MM.1S (cell line): ENCODE data around the gene MAGEA2B.
"Not testable (repeated sequence)": the region's sequence is repeated elsewhere in the genome, so short reads cannot be mapped to it uniquely, and the experiment has no call there.

Experiments
- DNase-seq: peaks from one replicate; pipeline ENCODE4 v3.0.0-alpha.2; 2015
- H2AFZ ChIP-seq: fragments of 300-600 bp; sonication (generic); 2 replicates; pipeline ENCODE4 v1.6.0; 2016; ENCODE audit warnings: antibody characterized with exemption, low read length
- H3F3A ChIP-seq: fragments of 300-600 bp; sonication (generic); 2 replicates; pipeline ENCODE4 v1.6.1; 2016; ENCODE audit warnings: mild to moderate bottlenecking, antibody characterized with exemption, low read length, moderate library complexity, mixed read lengths; ENCODE audit not compliant: insufficient read depth
- H3K27ac ChIP-seq: fragments of 300-600 bp; sonication (generic); 2 replicates; pipeline ENCODE4 v1.5.1; 2016; ENCODE audit warnings: mild to moderate bottlenecking, low read length
- H3K27me3 ChIP-seq: fragments of 300-600 bp; sonication (generic); replicated peaks from 2 replicates; pipeline ENCODE4 v1.6.0; 2016; ENCODE audit warnings: low read length; ENCODE audit not compliant: insufficient read depth
- H3K36me3 ChIP-seq: fragments of 300-600 bp; sonication (generic); replicated peaks from 2 replicates; pipeline ENCODE4 v1.6.1; 2016; ENCODE audit warnings: mild to moderate bottlenecking, low read length, mixed read lengths; ENCODE audit not compliant: insufficient read depth
- H3K4me1 ChIP-seq: fragments of 300-600 bp; sonication (generic); 2 replicates; pipeline ENCODE4 v1.6.1; 2016; ENCODE audit warnings: low read length, mixed read lengths
- H3K4me2 ChIP-seq: fragments of 300-600 bp; sonication (generic); 2 replicates; pipeline ENCODE4 v1.6.0; 2016; ENCODE audit warnings: low read depth, low read length
- H3K4me3 ChIP-seq: fragments of 300-600 bp; sonication (generic); 2 replicates; pipeline ENCODE4 v1.5.1; 2016; ENCODE audit warnings: low read length, mixed read lengths
- H3K79me2 ChIP-seq: fragments of 300-600 bp; sonication (generic); 2 replicates; pipeline ENCODE4 v1.6.1; 2016; ENCODE audit warnings: mixed run types, low read length, mixed read lengths
- H3K9ac ChIP-seq: fragments of 300-600 bp; sonication (generic); 2 replicates; pipeline ENCODE4 v1.6.1; 2016; ENCODE audit warnings: low read length, mixed read lengths
- H3K9me2 ChIP-seq: fragments of 300-600 bp; sonication (generic); replicated peaks from 2 replicates; pipeline ENCODE4 v1.6.1; 2016; ENCODE audit warnings: mild to moderate bottlenecking, low read length, mixed read lengths; ENCODE audit not compliant: insufficient read depth
- H3K9me3 ChIP-seq: fragments of 300-600 bp; sonication (generic); replicated peaks from 2 replicates; pipeline ENCODE4 v1.6.1; 2016; ENCODE audit warnings: mild to moderate bottlenecking, low read length, mixed read lengths; ENCODE audit not compliant: insufficient read depth
- H4K20me1 ChIP-seq: fragments of 300-600 bp; sonication (generic); 2 replicates; pipeline ENCODE4 v1.6.1; 2016; ENCODE audit warnings: mild to moderate bottlenecking, low read length, moderate library complexity, mixed read lengths; ENCODE audit not compliant: insufficient read depth
- EZH2 ChIP-seq: fragments of 300-600 bp; sonication (generic); optimal IDR thresholded peaks from 2 replicates; pipeline ENCODE3; 2017; ENCODE audit warnings: low read depth, mild to moderate bottlenecking, antibody characterized with exemption, low read length, mixed read lengths
- EZH2phosphoT487 ChIP-seq: fragments of 300-600 bp; sonication (generic); IDR thresholded peaks from 2 replicates; pipeline ENCODE4 v1.6.1; 2018; ENCODE audit warnings: antibody characterized with exemption, low read length
- TF ChIP-seq, protein P1 (sequence below): fragments of 300-600 bp; sonication (generic); IDR thresholded peaks from 2 replicates; pipeline ENCODE4 v1.5.1; 2016; ENCODE audit warnings: antibody characterized with exemption, low read length, mixed read lengths

The MAGEA2B gene

DNA sequence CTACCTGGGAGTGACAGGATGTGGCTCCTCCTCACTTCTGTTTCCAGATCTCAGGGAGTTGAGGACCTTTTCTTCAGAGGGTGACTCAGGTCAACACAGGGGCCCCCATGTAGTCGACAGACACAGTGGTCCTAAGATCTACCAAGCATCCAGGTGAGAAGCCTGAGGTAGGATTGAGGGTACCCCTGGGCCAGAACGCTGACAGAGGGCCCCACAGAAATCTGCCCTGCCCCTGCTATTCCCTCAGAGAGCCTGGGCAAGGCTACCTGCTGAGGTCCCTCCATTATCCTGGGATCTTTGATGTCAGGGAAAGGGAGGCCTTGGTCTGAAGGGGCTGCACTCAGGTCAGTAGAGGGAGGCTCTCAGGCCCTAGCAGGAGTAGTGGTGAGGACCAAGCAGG lies 20.7 kb downstream of the MAGEA2B start:
- Histone ChIP-seq H3F3A (no peaks in the 10 kb centered on the region), H3K79me2 (no peaks in the 10 kb centered on the region), H3K9me3 (no peaks in the 10 kb centered on the region), H3K9ac (no peak overlapping the region), H3K27ac (no peak overlapping the region), H3K4me1 (no peaks in the 10 kb centered on the region), H4K20me1 (no peaks in the 10 kb centered on the region), H3K4me3 (no peak overlapping the region), H3K9me2 (no peaks in the 10 kb centered on the region), H3K27me3 (no peaks in the 10 kb centered on the region), H2AFZ (no peak overlapping the region), H3K36me3 (no peaks in the 10 kb centered on the region), H3K4me2 (no peak overlapping the region)
- DNase-seq = no peak
- TF ChIP-seq, protein P1, sequence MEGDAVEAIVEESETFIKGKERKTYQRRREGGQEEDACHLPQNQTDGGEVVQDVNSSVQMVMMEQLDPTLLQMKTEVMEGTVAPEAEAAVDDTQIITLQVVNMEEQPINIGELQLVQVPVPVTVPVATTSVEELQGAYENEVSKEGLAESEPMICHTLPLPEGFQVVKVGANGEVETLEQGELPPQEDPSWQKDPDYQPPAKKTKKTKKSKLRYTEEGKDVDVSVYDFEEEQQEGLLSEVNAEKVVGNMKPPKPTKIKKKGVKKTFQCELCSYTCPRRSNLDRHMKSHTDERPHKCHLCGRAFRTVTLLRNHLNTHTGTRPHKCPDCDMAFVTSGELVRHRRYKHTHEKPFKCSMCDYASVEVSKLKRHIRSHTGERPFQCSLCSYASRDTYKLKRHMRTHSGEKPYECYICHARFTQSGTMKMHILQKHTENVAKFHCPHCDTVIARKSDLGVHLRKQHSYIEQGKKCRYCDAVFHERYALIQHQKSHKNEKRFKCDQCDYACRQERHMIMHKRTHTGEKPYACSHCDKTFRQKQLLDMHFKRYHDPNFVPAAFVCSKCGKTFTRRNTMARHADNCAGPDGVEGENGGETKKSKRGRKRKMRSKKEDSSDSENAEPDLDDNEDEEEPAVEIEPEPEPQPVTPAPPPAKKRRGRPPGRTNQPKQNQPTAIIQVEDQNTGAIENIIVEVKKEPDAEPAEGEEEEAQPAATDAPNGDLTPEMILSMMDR = no peak
- TF ChIP-seq EZH2phosphoT487 (no peak), EZH2 (no peak)

DNA sequence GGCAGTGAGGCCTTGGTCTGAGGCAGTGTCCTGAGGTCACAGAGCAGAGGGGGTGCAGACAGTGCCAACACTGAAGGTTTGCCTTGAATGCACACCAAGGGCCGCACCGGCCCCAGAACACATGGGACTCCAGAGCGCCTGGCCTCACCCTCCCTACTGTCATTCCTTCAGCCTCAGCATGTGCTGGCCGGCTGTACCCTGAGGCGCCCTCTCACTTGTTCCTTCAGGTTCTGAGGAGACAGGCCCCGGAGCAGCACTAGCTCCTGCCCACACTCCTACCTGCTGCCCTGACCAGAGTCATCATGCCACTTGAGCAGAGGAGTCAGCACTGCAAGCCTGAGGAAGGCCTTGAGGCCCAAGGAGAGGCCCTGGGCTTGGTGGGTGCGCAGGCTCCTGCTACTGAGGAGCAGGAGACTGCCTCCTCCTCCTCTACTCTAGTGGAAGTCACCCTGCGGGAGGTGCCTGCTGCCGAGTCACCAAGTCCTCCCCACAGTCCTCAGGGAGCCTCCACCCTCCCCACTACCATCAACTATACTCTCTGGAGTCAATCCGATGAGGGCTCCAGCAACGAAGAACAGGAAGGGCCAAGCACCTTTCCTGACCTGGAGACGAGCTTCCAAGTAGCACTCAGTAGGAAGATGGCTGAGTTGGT lies 21.6 kb downstream of the MAGEA2B start:
- no peak overlapping the region for H3K4me2 ChIP-seq
- no peaks in the 10 kb centered on the region for H3K36me3 ChIP-seq
- H4K20me1 ChIP-seq = no peaks in the 10 kb centered on the region
- no peak overlapping the region for H3K4me3 ChIP-seq
- no peak overlapping the region for H3K9ac ChIP-seq
- H3K9me3 ChIP-seq = no peaks in the 10 kb centered on the region
- no peak overlapping the region for H3K27ac ChIP-seq
- DNase-seq = peak; percentile 4
- no peaks in the 10 kb centered on the region for H3K79me2 ChIP-seq
- H3K4me1 ChIP-seq = no peaks in the 10 kb centered on the region
- H3K27me3 ChIP-seq = no peaks in the 10 kb centered on the region
- TF ChIP-seq EZH2 (no peak), EZH2phosphoT487 (no peak)
- TF ChIP-seq, protein P1 = no peak
- H3F3A ChIP-seq = no peaks in the 10 kb centered on the region
- H2AFZ ChIP-seq = no peak overlapping the region
- no peaks in the 10 kb centered on the region for H3K9me2 ChIP-seq

DNA sequence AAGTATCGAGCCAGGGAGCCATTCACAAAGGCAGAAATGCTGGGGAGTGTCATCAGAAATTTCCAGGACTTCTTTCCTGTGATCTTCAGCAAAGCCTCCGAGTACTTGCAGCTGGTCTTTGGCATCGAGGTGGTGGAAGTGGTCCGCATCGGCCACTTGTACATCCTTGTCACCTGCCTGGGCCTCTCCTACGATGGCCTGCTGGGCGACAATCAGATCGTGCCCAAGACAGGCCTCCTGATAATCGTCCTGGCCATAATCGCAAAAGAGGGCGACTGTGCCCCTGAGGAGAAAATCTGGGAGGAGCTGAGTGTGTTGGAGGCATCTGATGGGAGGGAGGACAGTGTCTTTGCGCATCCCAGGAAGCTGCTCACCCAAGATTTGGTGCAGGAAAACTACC lies 22.1 kb downstream of the MAGEA2B start:
- not testable (repeated sequence) for H2AFZ ChIP-seq, H3K4me3 ChIP-seq, H4K20me1 ChIP-seq, H3K36me3 ChIP-seq, H3K9ac ChIP-seq, H3K79me2 ChIP-seq, H3K9me2 ChIP-seq, H3K9me3 ChIP-seq, H3K27ac ChIP-seq, H3K4me2 ChIP-seq, DNase-seq, H3K4me1 ChIP-seq, H3F3A ChIP-seq, H3K27me3 ChIP-seq

DNA sequence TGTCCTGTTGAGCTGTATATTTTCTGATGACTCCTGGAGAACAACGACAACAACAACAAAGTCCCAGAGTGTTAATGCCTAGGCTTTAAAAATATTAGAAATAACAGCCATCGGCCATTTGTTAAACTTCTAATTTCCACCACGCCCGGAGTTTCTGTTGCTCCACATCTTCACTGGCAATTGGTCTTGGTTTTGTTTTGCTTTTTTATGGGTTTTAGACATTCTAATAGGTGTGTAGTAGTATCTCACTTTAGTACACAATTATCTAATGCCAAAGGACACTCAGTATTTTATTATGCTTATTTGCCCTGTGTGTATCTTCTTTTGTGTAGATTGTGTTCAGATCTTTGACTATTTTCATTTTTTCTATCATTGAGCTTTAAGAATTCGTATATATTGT lies 24.1 kb downstream of the MAGEA2B start:
- no peaks in the 10 kb centered on the region for H3K4me1 ChIP-seq
- no peak for DNase-seq
- H3K9me3 ChIP-seq = no peaks in the 10 kb centered on the region
- H4K20me1 ChIP-seq = no peaks in the 10 kb centered on the region
- no peaks in the 10 kb centered on the region for H3K27me3 ChIP-seq
- H3K27ac ChIP-seq = no peak overlapping the region
- no peaks in the 10 kb centered on the region for H3K79me2 ChIP-seq
- no peaks in the 10 kb centered on the region for H3K36me3 ChIP-seq
- no peak overlapping the region for H3K4me2 ChIP-seq
- no peak overlapping the region for H3K9ac ChIP-seq
- H3F3A ChIP-seq = no peaks in the 10 kb centered on the region
- TF ChIP-seq EZH2phosphoT487 (no peak), EZH2 (no peak)
- TF ChIP-seq, protein P1 = no peak
- H3K9me2 ChIP-seq = no peaks in the 10 kb centered on the region
- H3K4me3 ChIP-seq = no peak overlapping the region
- H2AFZ ChIP-seq = no peak overlapping the region

DNA sequence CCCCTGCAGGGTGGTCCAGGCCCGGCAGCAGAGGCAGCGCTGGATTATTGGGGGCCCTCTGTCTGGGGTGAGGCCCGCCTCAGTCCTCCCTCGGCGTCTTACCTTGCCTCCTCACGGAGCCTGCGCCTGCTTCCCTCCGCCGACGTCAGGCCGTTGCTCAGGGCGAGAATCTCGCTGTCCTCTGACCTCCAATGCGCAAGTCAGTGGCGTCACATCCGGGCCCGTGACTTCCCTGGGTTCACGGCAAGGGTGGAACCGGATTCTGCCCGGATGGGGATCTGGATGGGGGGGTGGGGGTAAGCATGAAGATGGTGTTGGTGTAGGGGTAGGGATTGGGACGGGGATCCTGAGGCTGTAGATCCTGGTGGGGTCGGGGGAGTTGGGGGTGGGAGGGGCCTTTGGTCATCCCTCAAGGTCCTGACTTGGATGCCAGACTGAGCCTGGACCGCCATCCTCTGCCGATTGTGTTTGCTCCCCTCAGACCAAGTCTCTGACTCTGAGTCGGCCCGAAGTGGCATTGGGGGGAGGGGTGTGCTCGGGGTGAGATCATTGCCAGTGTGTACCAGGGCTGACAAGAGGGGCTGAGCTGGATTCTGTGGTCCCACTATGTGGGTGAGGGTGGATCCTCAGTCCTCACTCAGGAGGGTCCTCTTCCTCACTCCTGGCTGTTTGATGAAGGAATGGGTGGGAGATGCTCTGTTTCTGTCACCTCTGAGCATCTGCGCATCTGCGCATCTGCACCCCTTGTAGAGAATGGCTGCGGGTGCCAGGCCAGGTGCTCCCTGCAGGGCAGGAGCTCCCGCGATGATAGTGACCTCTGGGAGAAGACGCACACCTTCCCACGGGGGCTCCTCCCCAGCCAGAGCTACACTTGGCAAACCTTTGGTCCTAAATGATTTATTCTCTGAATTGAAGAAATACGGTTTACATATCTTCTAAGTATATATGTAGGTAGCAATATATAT lies 39.5 kb downstream of the MAGEA2B start, which contains the start of gene MAGEA2:
TSS of gene MAGEA2 (minus strand) at position 157 of the 965 bp plus-strand sequence. CDS start 2,479 bp downstream, outside the sequence.
- not testable (repeated sequence) for H3K4me3 ChIP-seq, DNase-seq, H4K20me1 ChIP-seq, H3K4me2 ChIP-seq, H3K27ac ChIP-seq, H3K4me1 ChIP-seq, H3K27me3 ChIP-seq, H2AFZ ChIP-seq, H3K36me3 ChIP-seq, H3K79me2 ChIP-seq, H3K9me3 ChIP-seq, H3K9me2 ChIP-seq, H3F3A ChIP-seq, H3K9ac ChIP-seq
